Endodermal cell (in vitro differentiated cells): Measurements from ENCODE around the gene VPS4B. TPM values are rescaled to one million over a fixed set of nuclear protein-coding genes. Genes with fewer than 3 reads are reported as not detected.

Experiments
- DNase-seq: peaks from one replicate; pipeline ENCODE4 v3.0.0-alpha.2; 2017
- H3K27ac ChIP-seq: 2 replicates; pipeline ENCODE4 v1.5.1; 2013; ENCODE audit warnings: mild to moderate bottlenecking, low read depth, low read length, moderate library complexity
- H3K27me3 ChIP-seq: 2 replicates; pipeline ENCODE4 v1.6.1; 2013; ENCODE audit warnings: mild to moderate bottlenecking, low read length, moderate library complexity; ENCODE audit not compliant: insufficient read depth, control insufficient read depth, poor library complexity, severe bottlenecking
- H3K36me3 ChIP-seq: 2 replicates; pipeline ENCODE4 v1.7.0; 2013; ENCODE audit warnings: mild to moderate bottlenecking, low read length, moderate library complexity; ENCODE audit not compliant: control insufficient read depth, insufficient read depth
- H3K4me1 ChIP-seq: one replicate; pipeline ENCODE4 v1.7.0; 2013; ENCODE audit warnings: low read length; ENCODE audit not compliant: control insufficient read depth, insufficient read depth
- H3K4me3 ChIP-seq: 2 replicates; pipeline ENCODE4 v1.5.1; 2013; ENCODE audit warnings: mild to moderate bottlenecking, low read length, moderate library complexity
- H3K9ac ChIP-seq: 2 replicates; pipeline ENCODE4 v1.6.1; 2013; ENCODE audit warnings: mild to moderate bottlenecking, low read length, moderate library complexity; ENCODE audit not compliant: poor library complexity, severe bottlenecking; ENCODE audit errors: extremely low read depth
- H3K9me3 ChIP-seq: 2 replicates; pipeline ENCODE4 v1.6.1; 2013; ENCODE audit warnings: mild to moderate bottlenecking, low read length, moderate library complexity; ENCODE audit not compliant: control insufficient read depth
- H3K27ac Mint-ChIP-seq: 2 replicates; pipeline ENCODE4 v1.8.0; 2020; ENCODE audit warnings: mixed read lengths
- H3K27me3 Mint-ChIP-seq: 2 replicates; pipeline ENCODE4 v1.8.0; 2021; ENCODE audit warnings: mild to moderate bottlenecking, mixed read lengths; ENCODE audit not compliant: insufficient read depth
- H3K36me3 Mint-ChIP-seq: 2 replicates; pipeline ENCODE4 v1.8.0; 2020; ENCODE audit warnings: low read depth, mixed read lengths
- H3K4me1 Mint-ChIP-seq: 2 replicates; pipeline ENCODE4 v1.8.0; 2020; ENCODE audit warnings: mixed read lengths
- H3K4me3 Mint-ChIP-seq: 2 replicates; pipeline ENCODE4 v1.8.0; 2020; ENCODE audit warnings: mild to moderate bottlenecking, moderate library complexity, mixed read lengths
- H3K9me3 Mint-ChIP-seq: 2 replicates; pipeline ENCODE4 v1.8.0; 2020; ENCODE audit warnings: mild to moderate bottlenecking, mixed read lengths
- WGBS, 2 experiments: methylation state at CpG; one replicate each; pipeline versions ENCODE4 v1.1.5 to v1.1.7; 2013; ENCODE audit warnings: missing lambda C conversion rate in 2 of 2, mixed read lengths in 1 of 2; ENCODE audit not compliant: insufficient coverage in 1 of 2, insufficient read length in 1 of 2; 5-methylcytosine and 5-hydroxymethylcytosine counted together
- total RNA-seq, 2 donors: library from RNA; stranded (reverse); fragmentation: NEBNext Ultra II Directional in 1 of 2; extraction: Animal tissue kit (Norgen Biotek cat#: 25700) in 1 of 2; gene quantifications; 2 replicates in 1 of 2; 3 replicates in 1 of 2; pipeline ENCODE4 v1.2.1, GENCODE V29; 2021
- TF ChIP-seq, protein P1 (sequence below): fragments of 200-600 bp; sonication (generic); conservative IDR thresholded peaks from 2 replicates; pipeline ENCODE4 v1.5.0; 2021; ENCODE audit warnings: antibody characterized with exemption, mild to moderate bottlenecking

The VPS4B gene
- total RNA-seq, 2 donors from 2014 or later: 44.7 to 46.1 TPM

- Mint-ChIP-seq H3K27me3 (no peaks in the 10 kb centered on the region), H3K4me3 (no peak overlapping the region), H3K36me3 (peaks cover 73% of the 10 kb centered on the region), H3K4me1 (peaks cover 1% of the 10 kb centered on the region), H3K27ac (peak overlapping the region; percentile 11), H3K9me3 (no peaks in the 10 kb centered on the region)
- Histone ChIP-seq H3K36me3 (peaks cover 65% of the 10 kb centered on the region), H3K9ac (no peak overlapping the region), H3K27ac (no peak overlapping the region), H3K4me3 (no peak overlapping the region), H3K9me3 (no peaks in the 10 kb centered on the region), H3K27me3 (no peaks in the 10 kb centered on the region), H3K4me1 (no peaks in the 10 kb centered on the region)
- no peak for DNase-seq
- WGBS, 2 experiments: 60 to 87% methylated on average over 1 to 2 of the region's 2 CpGs
- TF ChIP-seq, protein P1, sequence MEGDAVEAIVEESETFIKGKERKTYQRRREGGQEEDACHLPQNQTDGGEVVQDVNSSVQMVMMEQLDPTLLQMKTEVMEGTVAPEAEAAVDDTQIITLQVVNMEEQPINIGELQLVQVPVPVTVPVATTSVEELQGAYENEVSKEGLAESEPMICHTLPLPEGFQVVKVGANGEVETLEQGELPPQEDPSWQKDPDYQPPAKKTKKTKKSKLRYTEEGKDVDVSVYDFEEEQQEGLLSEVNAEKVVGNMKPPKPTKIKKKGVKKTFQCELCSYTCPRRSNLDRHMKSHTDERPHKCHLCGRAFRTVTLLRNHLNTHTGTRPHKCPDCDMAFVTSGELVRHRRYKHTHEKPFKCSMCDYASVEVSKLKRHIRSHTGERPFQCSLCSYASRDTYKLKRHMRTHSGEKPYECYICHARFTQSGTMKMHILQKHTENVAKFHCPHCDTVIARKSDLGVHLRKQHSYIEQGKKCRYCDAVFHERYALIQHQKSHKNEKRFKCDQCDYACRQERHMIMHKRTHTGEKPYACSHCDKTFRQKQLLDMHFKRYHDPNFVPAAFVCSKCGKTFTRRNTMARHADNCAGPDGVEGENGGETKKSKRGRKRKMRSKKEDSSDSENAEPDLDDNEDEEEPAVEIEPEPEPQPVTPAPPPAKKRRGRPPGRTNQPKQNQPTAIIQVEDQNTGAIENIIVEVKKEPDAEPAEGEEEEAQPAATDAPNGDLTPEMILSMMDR: no peak
Observed at GRCh38 chr18:63344918-63345317, 77.4 kb downstream of the VPS4B start.

GRCh38 chr18:63344263-63344662 is 78.0 kb downstream of the VPS4B start:
- Mint-ChIP-seq H3K27me3 (no peaks in the 10 kb centered on the region), H3K9me3 (no peaks in the 10 kb centered on the region), H3K36me3 (peaks cover 68% of the 10 kb centered on the region), H3K4me1 (peaks cover 2% of the 10 kb centered on the region), H3K27ac (peak overlapping the region; percentile 11), H3K4me3 (no peak overlapping the region)
- no peak overlapping the region for H3K27ac ChIP-seq
- no peak overlapping the region for H3K9ac ChIP-seq
- TF ChIP-seq, protein P1: no peak
- WGBS, 2 experiments: 85 to 97% methylated on average over 4 to 5 of the region's 5 CpGs
- no peak overlapping the region for H3K4me3 ChIP-seq
- H3K27me3 ChIP-seq: no peaks in the 10 kb centered on the region
- peaks cover 65% of the 10 kb centered on the region for H3K36me3 ChIP-seq
- H3K4me1 ChIP-seq: no peaks in the 10 kb centered on the region
- DNase-seq: no peak
- H3K9me3 ChIP-seq: no peaks in the 10 kb centered on the region

- Mint-ChIP-seq H3K4me3 (no peak overlapping the region), H3K27me3 (no peaks in the 10 kb centered on the region), H3K4me1 (peaks cover 2% of the 10 kb centered on the region), H3K27ac (no peak overlapping the region), H3K36me3 (peaks cover 65% of the 10 kb centered on the region), H3K9me3 (no peaks in the 10 kb centered on the region)
- H3K27me3 ChIP-seq: no peaks in the 10 kb centered on the region
- peaks cover 72% of the 10 kb centered on the region for H3K36me3 ChIP-seq
- DNase-seq: peak; percentile 79
- TF ChIP-seq, protein P1: peak; percentile 75
- no peak overlapping the region for H3K27ac ChIP-seq
- H3K9ac ChIP-seq: no peak overlapping the region
- H3K4me3 ChIP-seq: no peak overlapping the region
- 54 to 63% methylated on average over 5 of the region's 5 CpGs for WGBS, 2 experiments
- no peaks in the 10 kb centered on the region for H3K9me3 ChIP-seq
- H3K4me1 ChIP-seq: no peaks in the 10 kb centered on the region
Observed at GRCh38 chr18:63342206-63342605, 80.1 kb downstream of the VPS4B start.
